Transverse colon (tissue), 4 donors: ENCODE measurements around the gene ARHGAP23.

ENCODE experiments used
- CTCF ChIP-seq, 5 experiments: fragments of 200-600 bp in 3 of 5; fragments of 450-650 bp in 2 of 5; sonication (generic) in 3 of 5; IDR thresholded peaks; 1 replicate in 2 of 5; 2 replicates in 3 of 5; pipeline ENCODE4 v1.5.1; 2016 to 2017; ENCODE audit warnings: antibody characterized with exemption in 5 of 5, inconsistent platforms in 3 of 5, mild to moderate bottlenecking in 2 of 5, moderate library complexity in 1 of 5
- EP300 ChIP-seq: sonication (generic); formaldehyde crosslinking; IDR thresholded peaks from one replicate; pipeline ENCODE4 v1.6.1; 2017; ENCODE audit warnings: antibody characterized with exemption, low read depth
- POLR2A ChIP-seq: fragments of 450-650 bp; IDR thresholded peaks from one replicate; pipeline ENCODE4 v1.6.1; 2016; ENCODE audit warnings: antibody characterized with exemption, mild to moderate bottlenecking, moderate library complexity
- POLR2AphosphoS5 ChIP-seq, 3 donors: sonication (generic); formaldehyde crosslinking; IDR thresholded peaks; one replicate each; pipeline ENCODE4 v1.6.1; 2016; ENCODE audit warnings: antibody characterized with exemption in 3 of 3

GRCh38 chr17:38556239-38556638 lies 128.0 kb downstream of the ARHGAP23 start:
- TF ChIP-seq CTCF (IDR thresholded peaks at IDR 0.05), result no peak
- no peak for TF ChIP-seq POLR2A
- TF ChIP-seq POLR2AphosphoS5 (IDR thresholded peaks at IDR 0.05), result no peak
- no peak for TF ChIP-seq EP300
